Activated CD4-positive, alpha-beta T cell treated with anti-CD3 and anti-CD28 coated beads, Interleukin-2, amount 10 ng/mL, durations not matched to agents 7 days and 5 days (primary cell): ENCODE results near the gene PRKN. TPM values are rescaled to one million over a fixed set of nuclear protein-coding genes. Genes with fewer than 3 reads are reported as not detected.
"Not testable (repeated sequence)": the region's sequence is repeated elsewhere in the genome, so short reads cannot be mapped to it uniquely, and the experiment has no call there.

Experiments
- CTCF ChIA-PET: fragments of 350-600 bp; sonication (Branson Sonifier 250); formaldehyde crosslinking; loops from one replicate; lab custom pipeline; 2021; ENCODE audit warnings: antibody characterized with exemption; lab: Charles Lee
- POLR2A ChIA-PET: fragments of 350-600 bp; sonication (Branson Sonifier 250); formaldehyde crosslinking; loops from one replicate; lab custom pipeline; 2021; ENCODE audit warnings: antibody characterized with exemption; lab: Charles Lee
- DNase-seq: peaks from one replicate; pipeline ENCODE4 v3.0.0-alpha.2; 2020
- H3K27ac Mint-ChIP-seq: one replicate; pipeline ENCODE4 v1.8.0; 2021; ENCODE audit warnings: mild to moderate bottlenecking, moderate library complexity, mixed read lengths
- H3K27me3 Mint-ChIP-seq: one replicate; pipeline ENCODE4 v1.8.0; 2021; ENCODE audit warnings: mixed read lengths
- H3K36me3 Mint-ChIP-seq: one replicate; pipeline ENCODE4 v1.8.0; 2021; ENCODE audit warnings: low read depth, mixed read lengths
- H3K4me1 Mint-ChIP-seq: one replicate; pipeline ENCODE4 v1.8.0; 2021; ENCODE audit warnings: mixed read lengths
- H3K4me3 Mint-ChIP-seq: one replicate; pipeline ENCODE4 v1.8.0; 2021; ENCODE audit warnings: mild to moderate bottlenecking, moderate library complexity, mixed read lengths
- H3K9me3 Mint-ChIP-seq: one replicate; pipeline ENCODE4 v1.8.0; 2021; ENCODE audit warnings: mixed read lengths
- total RNA-seq, 2 experiments: library from RNA; stranded (reverse); gene quantifications; one replicate each; pipeline ENCODE4 v1.2.3, GENCODE V29; 2021

Gene PRKN
- total RNA-seq, 2 experiments from 2014 or later = 0.77 to 0.94 TPM

DNA sequence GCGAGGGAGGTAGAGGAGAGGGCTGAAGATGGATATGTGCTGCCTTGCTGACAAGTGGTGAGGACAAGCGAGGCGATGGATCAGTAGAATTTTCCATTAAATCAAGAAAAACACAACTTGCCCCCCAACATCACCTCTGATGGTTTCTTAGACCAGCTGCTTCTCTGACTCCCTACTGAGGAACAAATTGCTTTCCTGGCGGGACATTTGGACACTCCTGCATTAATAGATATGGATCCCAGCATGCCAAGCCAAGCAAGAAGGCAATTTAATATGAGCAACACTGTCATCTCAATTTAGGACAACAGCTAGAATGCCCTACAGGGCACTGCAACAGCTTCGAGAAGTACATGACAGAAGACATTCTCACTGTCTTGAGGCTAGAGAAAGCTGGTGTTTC lies 1205.3 kb downstream of the PRKN start:
- no peak for DNase-seq
- Mint-ChIP-seq H3K27me3 (no peaks in the 10 kb centered on the region), H3K9me3 (peaks cover 3% of the 10 kb centered on the region), H3K36me3 (no peaks in the 10 kb centered on the region), H3K27ac (no peak overlapping the region), H3K4me3 (no peak overlapping the region), H3K4me1 (no peaks in the 10 kb centered on the region)
- POLR2A ChIA-PET = no interaction called here
- CTCF ChIA-PET = no interaction called here

DNA sequence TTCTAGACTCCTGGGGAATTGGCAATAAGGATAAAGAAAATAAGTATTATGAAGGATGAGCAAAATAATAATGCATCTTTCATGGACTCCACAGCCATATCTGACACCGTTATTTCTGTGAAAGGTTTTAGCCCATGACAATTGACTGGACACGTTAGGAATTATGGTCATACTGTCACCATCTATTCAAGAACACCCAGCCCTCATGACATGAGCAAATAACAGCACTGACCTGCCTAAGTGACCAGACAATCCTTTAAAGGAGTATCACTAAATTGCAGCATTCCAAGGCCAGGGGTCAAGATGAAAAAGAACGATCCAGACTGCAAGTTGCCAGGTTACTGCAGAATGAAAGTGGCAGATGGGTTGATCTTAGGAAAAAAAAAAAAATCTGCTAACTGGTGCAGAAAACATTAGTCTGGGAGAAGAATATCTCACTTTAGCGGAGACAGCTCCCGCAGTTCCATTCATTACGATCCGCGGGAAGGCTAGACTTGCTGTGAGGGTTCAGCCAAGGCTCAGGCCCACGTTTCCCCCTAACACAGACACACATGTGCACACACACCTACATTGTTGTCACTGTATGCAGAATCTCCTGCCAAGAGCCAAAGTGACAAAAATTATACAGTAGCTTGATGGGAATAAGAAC lies 1216.0 kb downstream of the PRKN start:
- POLR2A ChIA-PET = no interaction called here
- DNase-seq = no peak

DNA sequence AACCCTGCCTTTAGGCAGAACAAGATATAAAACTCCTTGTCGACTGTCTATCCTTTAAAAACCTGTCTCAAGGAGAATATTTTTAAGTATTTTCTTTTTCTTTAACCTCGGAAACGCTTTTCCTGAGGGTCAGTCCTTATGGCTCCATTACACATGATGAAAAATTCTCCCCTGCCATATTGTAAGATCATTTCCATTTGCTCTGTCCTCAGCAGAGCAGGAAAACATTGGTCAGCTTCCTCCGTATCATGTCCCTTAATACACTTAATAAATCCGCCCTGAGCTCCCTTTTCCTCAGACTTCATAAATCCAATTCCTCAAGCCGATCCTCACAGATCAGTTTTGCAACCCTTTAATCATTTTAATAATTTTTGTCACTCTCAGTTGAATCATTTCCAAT lies 1219.2 kb downstream of the PRKN start:
- POLR2A ChIA-PET = no interaction called here

More for the DNA sequence above, 1216.0 kb downstream of the PRKN start:
- H3K9me3 Mint-ChIP-seq = peaks cover 9% of the 10 kb centered on the region
- no peaks in the 10 kb centered on the region for H3K27me3 Mint-ChIP-seq
- no peak overlapping the region for H3K27ac Mint-ChIP-seq
- H3K4me3 Mint-ChIP-seq = no peak overlapping the region
- H3K36me3 Mint-ChIP-seq = no peaks in the 10 kb centered on the region
- CTCF ChIA-PET = interaction anchor here (0.6 kb wide), 1 partner anchor 149 kb away, joined by 4 read pairs; no protein-coding TSS in a partner anchor
- H3K4me1 Mint-ChIP-seq = no peaks in the 10 kb centered on the region

DNA sequence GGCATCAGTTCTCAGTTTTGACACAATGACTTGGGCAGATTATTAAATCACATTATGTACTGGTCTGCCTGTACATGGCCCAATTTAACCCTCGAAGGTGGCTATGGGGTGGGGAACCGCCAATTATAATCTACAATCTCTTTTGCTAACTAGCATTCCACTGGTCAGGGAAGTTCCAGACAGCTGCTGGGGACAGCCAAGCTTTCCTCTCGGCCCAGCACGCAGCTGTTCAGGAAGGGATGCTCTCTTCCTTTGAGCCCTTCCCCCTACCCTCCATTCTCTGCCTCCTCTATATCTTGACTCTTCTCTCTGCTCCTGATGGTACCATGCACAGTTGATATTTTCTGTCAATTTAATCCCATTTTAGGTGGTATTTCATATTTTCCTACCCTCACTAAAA lies 1220.2 kb downstream of the PRKN start:
- Mint-ChIP-seq H3K36me3 (no peaks in the 10 kb centered on the region), H3K4me3 (no peak overlapping the region), H3K27me3 (no peaks in the 10 kb centered on the region), H3K9me3 (peaks cover 12% of the 10 kb centered on the region), H3K4me1 (no peaks in the 10 kb centered on the region), H3K27ac (no peak overlapping the region)
- CTCF ChIA-PET = no interaction called here
- POLR2A ChIA-PET = no interaction called here
- no peak for DNase-seq

More for the DNA sequence above, 1219.2 kb downstream of the PRKN start:
- H3K4me1 Mint-ChIP-seq = no peaks in the 10 kb centered on the region
- H3K36me3 Mint-ChIP-seq = no peaks in the 10 kb centered on the region
- no peak overlapping the region for H3K4me3 Mint-ChIP-seq
- no peak for DNase-seq
- CTCF ChIA-PET = interaction anchor here (1.2 kb wide), 1 partner anchor 1044 kb away, joined by 3 read pairs; no protein-coding TSS in a partner anchor
- no peak overlapping the region for H3K27ac Mint-ChIP-seq
- H3K27me3 Mint-ChIP-seq = no peaks in the 10 kb centered on the region
- peaks cover 12% of the 10 kb centered on the region for H3K9me3 Mint-ChIP-seq

DNA sequence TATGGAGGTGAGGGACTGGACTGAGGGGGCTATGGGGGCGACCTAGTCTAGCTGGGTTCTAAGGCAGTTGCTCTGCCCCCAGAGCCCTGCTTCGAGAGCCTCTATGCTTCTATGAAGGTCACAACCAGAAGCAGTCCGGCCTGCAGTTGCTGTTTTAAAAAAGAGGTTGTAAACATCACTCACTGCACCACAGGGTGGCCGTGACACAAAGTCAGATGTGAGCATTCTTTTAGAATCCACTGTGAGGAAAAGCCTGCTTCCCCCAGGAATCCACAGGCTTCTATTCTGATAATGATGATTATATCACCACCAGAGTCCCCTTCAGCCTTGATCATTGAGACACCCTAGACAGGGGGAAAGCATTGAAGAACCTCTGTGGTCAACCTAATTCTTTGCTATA lies 1224.0 kb downstream of the PRKN start:
- Mint-ChIP-seq H3K9me3 (peaks cover 12% of the 10 kb centered on the region), H3K4me3 (no peak overlapping the region), H3K27me3 (no peaks in the 10 kb centered on the region), H3K4me1 (no peaks in the 10 kb centered on the region), H3K27ac (no peak overlapping the region), H3K36me3 (no peaks in the 10 kb centered on the region)
- DNase-seq = no peak
- ChIA-PET POLR2A (no interaction called here), CTCF (no interaction called here)

DNA sequence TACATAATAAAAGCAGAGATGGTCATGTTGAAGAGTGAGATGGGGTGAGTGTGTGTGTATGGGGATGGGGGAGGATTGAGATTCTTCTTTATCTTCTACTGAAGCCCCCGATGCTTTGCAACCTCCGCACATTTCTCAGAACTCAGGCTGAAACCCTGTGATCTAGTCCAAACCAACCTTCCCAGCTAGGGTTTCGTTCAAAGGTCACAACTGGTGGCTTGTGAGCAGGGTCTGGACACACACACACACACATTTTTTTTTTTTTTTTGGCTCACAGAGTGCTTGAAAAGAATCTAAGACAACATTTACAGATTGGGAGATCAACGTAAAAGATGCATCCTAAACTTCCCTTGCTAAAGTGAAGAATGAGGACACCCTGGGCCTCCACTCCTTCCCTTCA lies 1228.7 kb downstream of the PRKN start:
- POLR2A ChIA-PET = no interaction called here
- no peaks in the 10 kb centered on the region for H3K9me3 Mint-ChIP-seq

DNA sequence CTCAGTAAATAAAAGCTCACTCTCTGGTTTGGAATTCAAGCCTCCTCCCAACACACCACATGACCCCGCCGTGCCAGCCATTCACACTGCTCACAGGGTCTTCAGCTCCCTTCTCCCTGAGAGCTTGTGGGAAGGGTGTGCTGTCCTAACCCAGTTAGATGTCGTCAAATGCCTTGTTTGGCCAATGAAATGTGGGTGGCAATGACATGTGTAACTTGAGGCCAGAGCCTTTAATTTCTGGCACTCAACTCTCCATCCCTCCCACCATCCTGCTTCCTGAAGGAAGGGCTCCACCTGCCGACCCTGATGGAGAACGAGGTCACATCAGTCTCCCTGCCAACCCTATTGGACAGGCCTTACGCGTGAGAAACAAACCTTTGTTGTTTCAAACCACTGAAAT lies 1229.2 kb downstream of the PRKN start:
- ChIA-PET POLR2A (no interaction called here), CTCF (interaction anchor here (0.7 to 1.1 kb wide), 2 partner anchors 47 to 81 kb away, joined by 4 read pairs; no protein-coding TSS in a partner anchor)
- Mint-ChIP-seq H3K27me3 (no peaks in the 10 kb centered on the region), H3K36me3 (no peaks in the 10 kb centered on the region), H3K9me3 (peaks cover 4% of the 10 kb centered on the region), H3K4me3 (no peak overlapping the region), H3K27ac (no peak overlapping the region), H3K4me1 (no peaks in the 10 kb centered on the region)
- DNase-seq = no peak

More for the DNA sequence above, 1228.7 kb downstream of the PRKN start:
- Mint-ChIP-seq H3K4me1 (no peaks in the 10 kb centered on the region), H3K36me3 (no peaks in the 10 kb centered on the region), H3K27me3 (no peaks in the 10 kb centered on the region), H3K27ac (no peak overlapping the region), H3K4me3 (no peak overlapping the region)
- CTCF ChIA-PET = no interaction called here
- DNase-seq = no peak

DNA sequence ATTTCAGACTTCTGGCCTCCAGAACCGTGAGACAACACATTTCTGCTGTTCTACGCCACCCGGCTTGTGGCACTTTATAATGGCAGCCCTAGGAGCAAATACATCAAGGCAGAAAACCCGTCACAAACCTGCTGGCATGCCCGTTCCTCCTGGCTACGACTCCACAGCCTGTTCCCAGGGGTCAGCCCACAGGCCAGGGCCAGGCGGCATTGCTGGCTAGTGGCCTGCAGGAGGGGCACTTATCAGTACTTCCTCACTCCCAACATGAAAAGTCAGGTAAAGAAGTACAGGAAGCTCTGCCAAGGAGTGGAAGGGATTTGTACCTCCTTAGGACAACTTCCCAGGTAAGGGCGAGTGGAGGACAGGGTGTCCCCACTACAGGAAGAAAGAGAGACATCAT lies 1230.6 kb downstream of the PRKN start:
- H3K27ac Mint-ChIP-seq = no peak overlapping the region
- ChIA-PET CTCF (no interaction called here), POLR2A (no interaction called here)
- H3K4me1 Mint-ChIP-seq = no peaks in the 10 kb centered on the region
- H3K4me3 Mint-ChIP-seq = no peak overlapping the region
- no peaks in the 10 kb centered on the region for H3K27me3 Mint-ChIP-seq
- peaks cover 5% of the 10 kb centered on the region for H3K9me3 Mint-ChIP-seq
- H3K36me3 Mint-ChIP-seq = no peaks in the 10 kb centered on the region
- no peak for DNase-seq

DNA sequence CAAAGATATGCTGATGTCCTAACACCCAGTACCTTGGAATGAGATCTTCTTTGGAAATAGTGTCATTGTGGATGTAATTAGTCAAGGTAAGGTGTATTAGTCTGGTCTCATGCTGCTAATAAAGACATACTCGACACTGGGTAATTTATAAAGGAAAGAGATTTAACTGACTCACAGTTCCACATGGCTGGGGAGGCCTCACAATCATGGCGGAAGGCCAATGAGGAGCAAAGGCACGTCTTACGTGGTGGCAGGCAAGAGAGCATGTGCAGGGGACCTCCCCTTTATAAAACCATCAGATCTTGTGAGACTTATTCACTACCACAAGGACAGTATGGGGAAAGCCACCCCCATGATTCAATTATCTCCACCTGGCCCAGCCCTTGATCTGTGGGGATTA lies 1231.3 kb downstream of the PRKN start:
- H3K27me3 Mint-ChIP-seq, H3K4me1 Mint-ChIP-seq, POLR2A ChIA-PET, CTCF ChIA-PET, H3K36me3 Mint-ChIP-seq, DNase-seq, H3K9me3 Mint-ChIP-seq, H3K27ac Mint-ChIP-seq, H3K4me3 Mint-ChIP-seq: not testable (repeated sequence)

DNA sequence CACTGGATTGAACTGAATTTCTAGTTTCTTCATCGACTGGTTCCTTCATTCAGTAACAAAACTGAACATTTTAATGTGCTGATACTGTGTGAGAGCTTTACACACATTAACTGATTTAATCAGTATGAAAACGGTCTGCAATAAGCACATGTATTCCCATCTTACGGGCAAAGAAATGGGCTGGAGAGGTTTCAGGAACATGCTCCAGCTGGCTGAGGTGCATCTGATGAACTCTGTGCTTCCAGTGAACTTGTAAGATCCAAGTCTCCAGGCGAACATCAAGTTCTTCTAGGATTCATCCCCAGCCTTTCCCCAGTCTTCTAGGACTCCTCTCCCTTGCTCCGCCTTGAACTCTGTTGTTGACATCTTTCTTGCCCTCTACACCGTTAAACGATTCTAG lies 1233.0 kb downstream of the PRKN start:
- ChIA-PET POLR2A (no interaction called here), CTCF (no interaction called here)
- Mint-ChIP-seq H3K4me1 (no peaks in the 10 kb centered on the region), H3K36me3 (no peaks in the 10 kb centered on the region), H3K27me3 (no peaks in the 10 kb centered on the region), H3K9me3 (peaks cover 5% of the 10 kb centered on the region), H3K4me3 (no peak overlapping the region), H3K27ac (no peak overlapping the region)
- DNase-seq = no peak

DNA sequence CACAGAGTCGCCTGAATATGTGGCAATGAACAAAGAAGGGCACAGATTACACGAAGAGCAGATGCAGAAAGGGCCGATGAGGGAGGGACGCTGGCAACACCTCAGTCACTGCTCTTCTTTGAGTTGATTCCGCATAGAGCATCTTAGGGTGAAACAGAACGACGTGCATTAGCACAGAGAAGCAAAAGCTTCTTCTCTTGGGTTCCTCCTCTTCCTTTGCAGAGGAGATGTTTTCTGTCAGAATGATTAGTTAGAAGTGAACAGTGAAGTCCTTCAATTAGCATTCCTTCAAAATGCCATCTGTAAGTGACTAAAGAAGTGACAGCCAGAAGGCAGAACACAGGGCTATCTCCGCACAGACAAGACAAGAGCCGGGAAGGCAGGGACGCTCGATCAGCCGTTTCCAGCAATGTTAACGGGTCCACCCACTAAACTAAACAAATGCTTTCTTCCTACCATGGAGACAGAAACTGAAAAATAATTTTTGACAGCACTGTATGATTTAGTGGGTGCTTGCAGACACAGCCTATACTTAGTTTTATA lies 1233.9 kb downstream of the PRKN start:
- Mint-ChIP-seq H3K4me3 (no peak overlapping the region), H3K27me3 (no peaks in the 10 kb centered on the region), H3K4me1 (no peaks in the 10 kb centered on the region), H3K36me3 (no peaks in the 10 kb centered on the region), H3K27ac (no peak overlapping the region), H3K9me3 (peaks cover 5% of the 10 kb centered on the region)
- ChIA-PET POLR2A (no interaction called here), CTCF (no interaction called here)
- DNase-seq = no peak

DNA sequence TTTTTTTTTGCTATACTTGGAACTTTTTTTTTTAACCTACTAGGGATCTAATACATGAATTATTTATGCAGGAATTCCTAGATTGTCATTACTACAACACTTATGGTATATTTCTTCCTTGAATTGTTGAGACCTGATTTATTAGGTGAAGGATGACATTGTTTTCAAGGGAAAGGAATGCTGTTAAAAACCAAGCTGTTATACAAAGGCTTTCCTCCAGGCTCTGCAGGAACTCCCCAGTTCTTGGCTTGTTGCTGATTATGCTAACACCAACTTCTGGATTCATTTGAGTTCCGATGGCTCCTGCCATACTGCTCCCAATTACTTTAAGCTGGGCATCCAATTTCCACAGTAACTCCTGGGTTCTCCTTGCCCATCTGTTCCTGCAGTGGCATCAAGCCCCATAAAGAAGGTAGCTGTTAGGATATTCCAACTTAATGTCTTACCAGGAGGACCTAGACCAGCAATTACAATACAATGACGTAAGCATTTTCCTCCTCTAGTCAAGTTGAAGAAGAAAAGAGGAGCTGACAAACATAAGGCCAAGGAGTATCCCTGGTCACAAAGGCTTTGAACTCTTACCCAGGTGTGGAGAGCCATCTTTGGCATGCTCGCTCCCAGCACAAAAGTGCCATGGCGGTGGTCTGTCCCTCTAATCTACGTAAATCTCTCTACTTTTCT lies 1237.8 kb downstream of the PRKN start:
- CTCF ChIA-PET = no interaction called here
- Mint-ChIP-seq H3K27ac (no peak overlapping the region), H3K27me3 (peaks cover 2% of the 10 kb centered on the region), H3K9me3 (peaks cover 5% of the 10 kb centered on the region), H3K4me1 (no peaks in the 10 kb centered on the region), H3K36me3 (no peaks in the 10 kb centered on the region), H3K4me3 (no peak overlapping the region)
- POLR2A ChIA-PET = no interaction called here
- DNase-seq = no peak

DNA sequence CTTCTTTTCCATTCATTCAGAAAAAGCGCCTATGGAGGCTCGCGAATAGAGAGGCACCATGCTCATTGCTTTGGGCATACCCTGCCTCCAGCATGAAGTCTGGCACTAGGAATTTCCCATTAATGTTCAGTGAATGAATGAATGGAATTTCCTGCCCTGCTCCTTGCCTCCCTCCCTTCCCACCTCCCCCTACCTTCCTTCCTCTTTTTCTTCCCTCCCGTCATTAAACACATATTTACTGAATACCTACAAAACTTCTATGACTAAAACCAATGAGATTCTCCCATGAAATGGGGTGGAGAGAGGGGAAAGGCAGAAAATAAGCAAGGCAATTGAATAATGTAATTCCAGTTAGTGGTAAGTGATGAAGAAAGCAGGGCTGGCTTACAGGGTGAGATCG lies 1239.9 kb downstream of the PRKN start:
- DNase-seq = no peak
- H3K27me3 Mint-ChIP-seq = peaks cover 2% of the 10 kb centered on the region
- no peaks in the 10 kb centered on the region for H3K36me3 Mint-ChIP-seq
- POLR2A ChIA-PET = no interaction called here
- H3K4me3 Mint-ChIP-seq = no peak overlapping the region
- CTCF ChIA-PET = no interaction called here
- H3K4me1 Mint-ChIP-seq = no peaks in the 10 kb centered on the region
- no peaks in the 10 kb centered on the region for H3K9me3 Mint-ChIP-seq
- no peak overlapping the region for H3K27ac Mint-ChIP-seq
